Endothelial cell of umbilical vein (primary cell): ENCODE measurements around the gene CD99L2. TPM values are rescaled to one million over a fixed set of nuclear protein-coding genes. Genes with fewer than 3 reads are reported as not detected.

ENCODE experiments used
- BruUV-seq: library from RNA; stranded (reverse); fragments of 400-500 nt; replicated peaks from 2 replicates; lab custom pipeline; 2021; lab: Mats Ljungman, UMichigan
- CTCF ChIA-PET: fragments of 300-600, 350-600 bp; sonication (Branson Sonifier 250); formaldehyde crosslinking; loops from one replicate; lab custom pipeline; 2021; ENCODE audit warnings: antibody characterized with exemption, inconsistent platforms; lab: Charles Lee
- POLR2A ChIA-PET: fragments of 300-600, 350-600 bp; sonication (Branson Sonifier 250); formaldehyde crosslinking; loops from one replicate; lab custom pipeline; 2021; ENCODE audit warnings: antibody characterized with exemption, inconsistent platforms; lab: Charles Lee
- DNase-seq: peaks from one replicate; pipeline ENCODE4 v3.0.0-alpha.2; 2011; ENCODE audit warnings: low read depth, low spot score
- FAIRE-seq: peaks from 2 replicates; lab custom pipeline; 2011; peaks lifted over from hg19 to GRCh38; lab: Jason Lieb, UNC
- H2AFZ ChIP-seq: 2 replicates; pipeline ENCODE4 v1.6.0; 2012; ENCODE audit warnings: low read depth, low read length, control low read depth, inconsistent platforms
- H3K27ac ChIP-seq: 2 replicates; pipeline ENCODE4 v1.5.1; 2011; ENCODE audit warnings: low read depth, mild to moderate bottlenecking, control low read depth, low read length, moderate library complexity; ENCODE audit not compliant: insufficient read depth
- H3K27me3 ChIP-seq, 2 experiments: 2 replicates each; pipeline versions ENCODE4 v1.6.0 to v1.6.1; 2011; ENCODE audit warnings: low read length in 2 of 2, mixed read lengths in 1 of 2; ENCODE audit not compliant: control insufficient read depth in 2 of 2, insufficient read depth in 2 of 2
- H3K36me3 ChIP-seq, 2 experiments: 2 replicates in 1 of 2; 3 replicates in 1 of 2; pipeline ENCODE4 v1.5.1; 2011; ENCODE audit warnings: low read length in 2 of 2, mild to moderate bottlenecking in 1 of 2, moderate library complexity in 1 of 2; ENCODE audit not compliant: control insufficient read depth in 2 of 2, insufficient read depth in 2 of 2; ENCODE audit errors: extremely low read depth in 1 of 2
- H3K4me1 ChIP-seq: 3 replicates; pipeline ENCODE4 v1.5.1; 2011; ENCODE audit warnings: mild to moderate bottlenecking, low read length; ENCODE audit not compliant: control insufficient read depth, insufficient read depth; ENCODE audit errors: extremely low read depth
- H3K4me2 ChIP-seq: 2 replicates; pipeline ENCODE4 v1.6.1; 2011; ENCODE audit warnings: low read length, control low read depth, mixed read lengths; ENCODE audit not compliant: insufficient read depth
- H3K4me3 ChIP-seq, 3 experiments: fragments of 200-600 bp in 1 of 3; sonication (generic), shearing (Covaris generic) in 1 of 3; replicated peaks in 1 of 3; 2 replicates each; pipeline ENCODE4 v1.5.1; 2011 to 2016; ENCODE audit warnings: control low read depth in 3 of 3, low read length in 3 of 3, mild to moderate bottlenecking in 2 of 3, inconsistent platforms in 1 of 3, low read depth in 1 of 3, moderate library complexity in 1 of 3; ENCODE audit not compliant: insufficient read depth in 1 of 3
- H3K79me2 ChIP-seq: 2 replicates; pipeline ENCODE4 v1.6.0; 2012; ENCODE audit warnings: low read length, inconsistent platforms; ENCODE audit not compliant: control insufficient read depth, insufficient read depth
- H3K9ac ChIP-seq: replicated peaks from 2 replicates; pipeline ENCODE3; 2011; ENCODE audit warnings: low read length, control low read depth; ENCODE audit not compliant: insufficient read depth; ENCODE audit errors: extremely low read depth
- H3K9me1 ChIP-seq: replicated peaks from 3 replicates; pipeline ENCODE4 v1.6.0; 2011; ENCODE audit warnings: mild to moderate bottlenecking, low read length; ENCODE audit not compliant: control insufficient read depth, insufficient read depth; ENCODE audit errors: extremely low read depth
- H3K9me3 ChIP-seq: replicated peaks from 2 replicates; pipeline ENCODE4 v1.5.1; 2012; ENCODE audit warnings: low read length, inconsistent platforms; ENCODE audit not compliant: control insufficient read depth, insufficient read depth
- H4K20me1 ChIP-seq: replicated peaks from 2 replicates; pipeline ENCODE3; 2011; ENCODE audit warnings: mild to moderate bottlenecking, low read length; ENCODE audit not compliant: control insufficient read depth, insufficient read depth; ENCODE audit errors: extremely low read depth
- EZH2 ChIP-seq: IDR thresholded peaks from 2 replicates; pipeline ENCODE4 v1.6.1; 2012; ENCODE audit warnings: borderline replicate concordance, low read depth, mild to moderate bottlenecking, moderate library complexity, low read length, inconsistent platforms; ENCODE audit not compliant: severe bottlenecking
- FOS ChIP-seq: IDR thresholded peaks from 2 replicates; pipeline ENCODE4 v1.6.1; 2011; ENCODE audit warnings: mild to moderate bottlenecking, low read length, moderate library complexity, borderline replicate concordance; ENCODE audit not compliant: insufficient read depth
- GATA2 ChIP-seq: IDR thresholded peaks from 2 replicates; pipeline ENCODE4 v1.7.0; 2011; ENCODE audit warnings: low read depth, mild to moderate bottlenecking, moderate library complexity, mixed read lengths, low read length; ENCODE audit not compliant: insufficient read length, insufficient read depth
- JUN ChIP-seq: IDR thresholded peaks from 2 replicates; pipeline ENCODE4 v1.6.1; 2011; ENCODE audit warnings: borderline replicate concordance, low read depth; ENCODE audit not compliant: insufficient read length, insufficient read depth
- MAX ChIP-seq: IDR thresholded peaks from 2 replicates; pipeline ENCODE4 v1.6.1; 2011; ENCODE audit not compliant: insufficient read depth, insufficient read length
- MYC ChIP-seq: IDR thresholded peaks from one replicate; pipeline ENCODE4 v1.6.1; 2011; ENCODE audit warnings: mild to moderate bottlenecking, low read depth, low read length
- POLR2A ChIP-seq: IDR thresholded peaks from 2 replicates; pipeline ENCODE4 v1.6.1; 2012; ENCODE audit warnings: low read depth, mild to moderate bottlenecking, control low read depth, low read length
- POLR2AphosphoS5 ChIP-seq: IDR thresholded peaks from 2 replicates; pipeline ENCODE4 v1.6.1; 2012; ENCODE audit warnings: low read depth, mild to moderate bottlenecking, control low read depth, low read length, moderate library complexity; ENCODE audit not compliant: insufficient read depth
- dilution Hi-C: fragments of 300-500 bp; cut with MboI; formaldehyde crosslinking; loops from one replicate; pipeline ENCODE4 v1.15.0; 2019; ENCODE audit warnings: low sequenced_read_pairs; ENCODE audit not compliant: extremely low pct_ligation_motif_present
- intact Hi-C: fragments of 100-400 bp; cut with micrococcal nuclease; formaldehyde crosslinking; loops from one replicate; pipeline ENCODE4 v1.10.0; 2022
- polyA plus RNA-seq, 4 experiments: library from polyadenylated mRNA; depleted of rRNA in 3 of 4; stranded (reverse) in 3 of 4; unstranded in 1 of 4; fragments of >200 nt; gene quantifications; 2 replicates each; pipeline versions ENCODE4 v1.2.1 to v1.2.3, GENCODE V29; 2011 to 2012; ENCODE audit warnings: missing spikeins in 1 of 4
- total RNA-seq: library from RNA; stranded (reverse); gene quantifications from 2 replicates; pipeline ENCODE4 v1.2.3, GENCODE V29; 2021
- TF ChIP-seq, protein P1 (sequence below), 2 donors: IDR thresholded peaks; 1 replicate in 1 of 2; 2 replicates in 1 of 2; pipeline ENCODE4 v1.5.1; 2011; ENCODE audit warnings: low read length in 2 of 2, mild to moderate bottlenecking in 2 of 2, moderate library complexity in 2 of 2, control low read depth in 1 of 2, inconsistent platforms in 1 of 2, low read depth in 1 of 2; ENCODE audit not compliant: insufficient read depth in 1 of 2; ENCODE audit errors: extremely low read depth in 1 of 2

The CD99L2 gene
- total and polyA plus RNA-seq, 2 donors (not counting 3 experiments of a cell fraction or from before 2014, with no cell fraction given), result 33.2 to 43.4 TPM

- CTCF ChIA-PET, result no interaction called here
- Histone ChIP-seq H3K4me3 (no peak overlapping the region), H3K9ac (no peak overlapping the region), H3K4me1 (no peaks in the 10 kb centered on the region), H3K27me3 (no peaks in the 10 kb centered on the region), H3K4me2 (no peak overlapping the region), H3K9me3 (no peaks in the 10 kb centered on the region), H3K27ac (no peak overlapping the region), H2AFZ (no peak overlapping the region), H3K9me1 (no peaks in the 10 kb centered on the region), H3K36me3 (no peaks in the 10 kb centered on the region), H4K20me1 (no peaks in the 10 kb centered on the region), H3K79me2 (no peaks in the 10 kb centered on the region)
- intact Hi-C loops, result no loop called here
- dilution Hi-C loops, result no loop called here
- FAIRE-seq, result no peak
- TF ChIP-seq EZH2, result no peak
- no peak for TF ChIP-seq MAX
- TF ChIP-seq POLR2A, result no peak
- TF ChIP-seq FOS, result no peak
- TF ChIP-seq, protein P1, sequence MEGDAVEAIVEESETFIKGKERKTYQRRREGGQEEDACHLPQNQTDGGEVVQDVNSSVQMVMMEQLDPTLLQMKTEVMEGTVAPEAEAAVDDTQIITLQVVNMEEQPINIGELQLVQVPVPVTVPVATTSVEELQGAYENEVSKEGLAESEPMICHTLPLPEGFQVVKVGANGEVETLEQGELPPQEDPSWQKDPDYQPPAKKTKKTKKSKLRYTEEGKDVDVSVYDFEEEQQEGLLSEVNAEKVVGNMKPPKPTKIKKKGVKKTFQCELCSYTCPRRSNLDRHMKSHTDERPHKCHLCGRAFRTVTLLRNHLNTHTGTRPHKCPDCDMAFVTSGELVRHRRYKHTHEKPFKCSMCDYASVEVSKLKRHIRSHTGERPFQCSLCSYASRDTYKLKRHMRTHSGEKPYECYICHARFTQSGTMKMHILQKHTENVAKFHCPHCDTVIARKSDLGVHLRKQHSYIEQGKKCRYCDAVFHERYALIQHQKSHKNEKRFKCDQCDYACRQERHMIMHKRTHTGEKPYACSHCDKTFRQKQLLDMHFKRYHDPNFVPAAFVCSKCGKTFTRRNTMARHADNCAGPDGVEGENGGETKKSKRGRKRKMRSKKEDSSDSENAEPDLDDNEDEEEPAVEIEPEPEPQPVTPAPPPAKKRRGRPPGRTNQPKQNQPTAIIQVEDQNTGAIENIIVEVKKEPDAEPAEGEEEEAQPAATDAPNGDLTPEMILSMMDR (IDR thresholded peaks at IDR 0.05; ENCODE audit: extremely low read depth in 1 of 2, insufficient read depth in 1 of 2, low read depth in 1 of 2, low read length in 2 of 2), result no peak
- TF ChIP-seq MYC, result no peak
- no peak for TF ChIP-seq POLR2AphosphoS5
- no peak for TF ChIP-seq GATA2
- TF ChIP-seq JUN, result no peak
- no peak for DNase-seq
- POLR2A ChIA-PET, result no interaction called here
- BruUV-seq, result no TSS peak
Observed at GRCh38 chrX:150929058-150929457, 30.6 kb upstream of the CD99L2 start.
